IMR-90 (cell line): Measurements from ENCODE around the gene FAM3D.

Source experiments
- BHLHE40 ChIP-seq: fragments of 150-350 bp; IDR thresholded peaks from 2 replicates; pipeline ENCODE4 v1.6.1; 2016; ENCODE audit warnings: mild to moderate bottlenecking, low read depth, low read length
- CEBPB ChIP-seq: IDR thresholded peaks from 2 replicates; pipeline ENCODE4 v1.6.1; 2012; ENCODE audit warnings: low read depth, low read length, improper control_type of control experiment
- CHD1 ChIP-seq: IDR thresholded peaks from 2 replicates; pipeline ENCODE4 v1.6.1; 2012; ENCODE audit warnings: low read depth, low read length, improper control_type of control experiment
- MAFK ChIP-seq: IDR thresholded peaks from 2 replicates; pipeline ENCODE4 v1.6.1; 2012; ENCODE audit warnings: low read depth, low read length, improper control_type of control experiment
- NFE2L2 ChIP-seq: fragments of 150-350 bp; IDR thresholded peaks from 2 replicates; pipeline ENCODE4 v1.6.1; 2016; ENCODE audit warnings: low read depth, mild to moderate bottlenecking, low read length
- POLR2A ChIP-seq: IDR thresholded peaks from 2 replicates; pipeline ENCODE4 v1.6.1; 2012; ENCODE audit warnings: mild to moderate bottlenecking, low read depth, low read length
- RAD21 ChIP-seq: IDR thresholded peaks from 2 replicates; pipeline ENCODE4 v1.6.1; 2012; ENCODE audit warnings: low read length, improper control_type of control experiment
- RCOR1 ChIP-seq: IDR thresholded peaks from 2 replicates; pipeline ENCODE4 v1.6.1; 2012; ENCODE audit warnings: mild to moderate bottlenecking, low read length, improper control_type of control experiment; ENCODE audit not compliant: insufficient replicate concordance
- RFX5 ChIP-seq: IDR thresholded peaks from 2 replicates; pipeline ENCODE4 v1.8.0; 2012; ENCODE audit warnings: low read depth, mild to moderate bottlenecking, low read length, moderate library complexity
- SMC3 ChIP-seq: fragments of 150-350 bp; IDR thresholded peaks from 2 replicates; pipeline ENCODE4 v1.6.1; 2016; ENCODE audit warnings: low read depth, mild to moderate bottlenecking, antibody characterized with exemption, low read length, moderate library complexity
- TF ChIP-seq, protein P1 (sequence below): fragments of 150-350 bp; IDR thresholded peaks from 2 replicates; pipeline ENCODE4 v1.6.1; 2017; ENCODE audit warnings: mild to moderate bottlenecking, antibody characterized with exemption, low read length, low read depth
- TF ChIP-seq, protein P2 (sequence below): conservative IDR thresholded peaks from 2 replicates; pipeline ENCODE4 v1.5.1; 2012; ENCODE audit warnings: mild to moderate bottlenecking, low read depth, low read length, improper control_type of control experiment

GRCh38 chr3:58630076-58630709 lies 36.4 kb downstream of the FAM3D start:
- TF ChIP-seq POLR2A, result no peak
- TF ChIP-seq, protein P1, sequence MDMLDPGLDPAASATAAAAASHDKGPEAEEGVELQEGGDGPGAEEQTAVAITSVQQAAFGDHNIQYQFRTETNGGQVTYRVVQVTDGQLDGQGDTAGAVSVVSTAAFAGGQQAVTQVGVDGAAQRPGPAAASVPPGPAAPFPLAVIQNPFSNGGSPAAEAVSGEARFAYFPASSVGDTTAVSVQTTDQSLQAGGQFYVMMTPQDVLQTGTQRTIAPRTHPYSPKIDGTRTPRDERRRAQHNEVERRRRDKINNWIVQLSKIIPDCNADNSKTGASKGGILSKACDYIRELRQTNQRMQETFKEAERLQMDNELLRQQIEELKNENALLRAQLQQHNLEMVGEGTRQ, result no peak
- TF ChIP-seq SMC3, result peak; percentile 66
- TF ChIP-seq BHLHE40, result no peak
- TF ChIP-seq, protein P2, sequence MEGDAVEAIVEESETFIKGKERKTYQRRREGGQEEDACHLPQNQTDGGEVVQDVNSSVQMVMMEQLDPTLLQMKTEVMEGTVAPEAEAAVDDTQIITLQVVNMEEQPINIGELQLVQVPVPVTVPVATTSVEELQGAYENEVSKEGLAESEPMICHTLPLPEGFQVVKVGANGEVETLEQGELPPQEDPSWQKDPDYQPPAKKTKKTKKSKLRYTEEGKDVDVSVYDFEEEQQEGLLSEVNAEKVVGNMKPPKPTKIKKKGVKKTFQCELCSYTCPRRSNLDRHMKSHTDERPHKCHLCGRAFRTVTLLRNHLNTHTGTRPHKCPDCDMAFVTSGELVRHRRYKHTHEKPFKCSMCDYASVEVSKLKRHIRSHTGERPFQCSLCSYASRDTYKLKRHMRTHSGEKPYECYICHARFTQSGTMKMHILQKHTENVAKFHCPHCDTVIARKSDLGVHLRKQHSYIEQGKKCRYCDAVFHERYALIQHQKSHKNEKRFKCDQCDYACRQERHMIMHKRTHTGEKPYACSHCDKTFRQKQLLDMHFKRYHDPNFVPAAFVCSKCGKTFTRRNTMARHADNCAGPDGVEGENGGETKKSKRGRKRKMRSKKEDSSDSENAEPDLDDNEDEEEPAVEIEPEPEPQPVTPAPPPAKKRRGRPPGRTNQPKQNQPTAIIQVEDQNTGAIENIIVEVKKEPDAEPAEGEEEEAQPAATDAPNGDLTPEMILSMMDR, result peak; percentile 89
- no peak for TF ChIP-seq CEBPB
- no peak for TF ChIP-seq RFX5
- TF ChIP-seq RAD21, result peak; percentile 85
- TF ChIP-seq CHD1, result no peak
- no peak for TF ChIP-seq NFE2L2
- no peak for TF ChIP-seq RCOR1
- TF ChIP-seq MAFK, result no peak
